GM21576 (cell line): Measurements from ENCODE around the gene ST3GAL5.
"Not testable (repeated sequence)": the region's sequence is repeated elsewhere in the genome, so short reads cannot be mapped to it uniquely, and the experiment has no call there.

ENCODE experiments used
- ATAC-seq: cut with Tn5 transposase; IDR thresholded peaks from one replicate; pipeline ENCODE4 v1.9.1; 2021; ENCODE audit warnings: mild to moderate bottlenecking, moderate library complexity; ENCODE audit not compliant: unreplicated experiment

The ST3GAL5 gene

DNA sequence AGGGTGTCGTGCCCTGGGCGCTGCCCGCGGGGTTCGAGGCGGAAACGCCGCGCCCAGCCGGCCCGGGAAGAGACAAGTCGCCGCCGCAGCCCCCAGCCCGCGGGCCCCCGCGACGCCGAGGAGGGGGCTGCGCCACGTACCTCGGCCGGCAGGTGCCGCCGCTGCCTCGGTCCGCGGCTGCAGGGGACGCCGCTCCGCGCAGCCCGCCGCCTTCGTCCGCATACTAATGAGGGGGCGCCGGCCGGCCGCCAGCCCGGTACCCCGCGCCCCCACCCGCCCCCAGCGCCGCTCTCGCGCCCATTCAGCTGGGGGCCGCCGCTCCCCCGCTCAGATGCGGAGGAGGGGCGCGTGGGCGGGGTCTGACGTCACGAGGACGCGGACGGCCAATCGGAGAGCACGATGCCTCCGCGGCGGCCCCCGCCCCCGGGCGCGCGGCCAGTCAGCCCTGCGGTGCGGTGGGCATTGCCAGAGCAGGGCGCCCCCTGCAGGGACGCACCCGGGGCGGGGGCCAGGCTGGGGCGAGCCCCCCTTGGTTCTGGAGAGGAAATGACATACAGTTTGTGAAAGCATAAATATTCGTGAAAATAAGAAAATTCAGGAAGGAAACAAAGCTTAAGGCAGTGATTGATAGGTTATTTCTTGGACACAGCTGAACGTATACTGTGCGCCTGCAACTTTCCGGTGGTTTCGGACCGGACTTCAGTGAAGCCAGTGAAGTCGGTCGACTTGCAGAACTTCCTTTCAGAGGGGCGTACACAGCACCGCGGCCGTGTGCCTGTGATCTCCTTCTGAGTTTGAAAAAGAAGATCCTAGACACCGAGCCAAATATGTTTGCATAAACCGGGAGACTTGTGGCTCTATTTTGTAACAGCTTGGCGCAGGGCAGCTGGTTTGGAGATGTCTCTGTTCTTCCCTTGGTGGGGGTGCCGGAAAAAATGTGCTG is at the start of gene ST3GAL5:
TSS of gene ST3GAL5 (minus strand) at position 307 of the 943 bp plus-strand sequence. CDS start at position 222, 85 bp downstream.
- peak; percentile 75 for ATAC-seq

DNA sequence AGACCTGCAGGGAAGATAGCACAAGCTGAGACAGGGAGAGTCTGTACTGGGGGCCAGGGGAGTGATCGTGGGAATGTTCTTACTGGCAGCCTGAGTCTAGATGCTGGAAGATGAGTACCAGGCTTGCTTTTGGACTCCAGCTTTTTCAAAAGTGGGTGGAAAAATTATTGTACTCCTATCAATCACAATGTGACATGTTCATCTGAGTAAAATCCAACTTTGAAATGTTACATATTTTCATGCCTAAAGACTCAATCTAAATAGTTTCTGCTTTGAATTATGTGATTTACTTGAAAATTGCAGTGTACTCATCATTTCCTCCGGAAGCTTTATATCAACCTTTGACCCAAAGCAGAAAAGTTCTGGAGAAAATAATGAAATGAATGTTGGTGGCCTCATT is 49.7 kb upstream of the ST3GAL5 start:
- ATAC-seq, result no peak

- no peak for ATAC-seq
Observed at GRCh38 chr2:85937069-85937439, 48.3 kb upstream of the ST3GAL5 start.

- no peak for ATAC-seq
Observed at GRCh38 chr2:85936421-85937068, 47.8 kb upstream of the ST3GAL5 start.

GRCh38 chr2:85935746-85936208 is 47.0 kb upstream of the ST3GAL5 start:
- ATAC-seq, result no peak

DNA sequence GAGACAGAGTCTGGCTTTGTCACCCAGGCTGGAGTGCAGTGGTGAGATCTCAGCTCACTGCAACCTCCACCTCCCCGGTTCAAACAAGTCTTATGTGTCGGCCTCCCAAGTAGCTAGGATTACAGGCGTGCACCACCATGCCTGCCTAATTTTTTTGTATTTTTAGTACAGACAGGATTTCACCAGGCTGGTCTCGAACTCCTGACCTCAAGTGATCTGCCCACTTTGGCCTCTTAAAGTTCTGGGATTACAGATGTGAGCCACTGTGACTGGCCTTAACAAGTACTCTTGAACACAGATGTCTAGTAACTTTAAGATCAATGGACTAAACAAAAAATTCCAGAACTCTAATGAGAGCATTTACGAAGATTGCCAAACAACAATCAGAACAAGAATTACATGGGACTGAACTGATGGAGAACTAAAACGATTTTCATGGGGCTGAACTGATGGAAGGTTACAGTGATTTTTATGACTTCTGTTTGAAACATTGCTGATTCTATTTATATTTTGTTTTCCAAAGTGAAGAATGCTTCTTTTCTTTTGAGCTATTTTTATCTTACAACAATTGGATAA is 46.5 kb upstream of the ST3GAL5 start:
- ATAC-seq, result no peak

GRCh38 chr2:85933753-85934594 is 45.2 kb upstream of the ST3GAL5 start:
- no peak for ATAC-seq

GRCh38 chr2:85931151-85931550 is 42.4 kb upstream of the ST3GAL5 start:
- ATAC-seq, result not testable (repeated sequence)

- ATAC-seq, result no peak
Observed at GRCh38 chr2:85930129-85931124, 41.6 kb upstream of the ST3GAL5 start.

DNA sequence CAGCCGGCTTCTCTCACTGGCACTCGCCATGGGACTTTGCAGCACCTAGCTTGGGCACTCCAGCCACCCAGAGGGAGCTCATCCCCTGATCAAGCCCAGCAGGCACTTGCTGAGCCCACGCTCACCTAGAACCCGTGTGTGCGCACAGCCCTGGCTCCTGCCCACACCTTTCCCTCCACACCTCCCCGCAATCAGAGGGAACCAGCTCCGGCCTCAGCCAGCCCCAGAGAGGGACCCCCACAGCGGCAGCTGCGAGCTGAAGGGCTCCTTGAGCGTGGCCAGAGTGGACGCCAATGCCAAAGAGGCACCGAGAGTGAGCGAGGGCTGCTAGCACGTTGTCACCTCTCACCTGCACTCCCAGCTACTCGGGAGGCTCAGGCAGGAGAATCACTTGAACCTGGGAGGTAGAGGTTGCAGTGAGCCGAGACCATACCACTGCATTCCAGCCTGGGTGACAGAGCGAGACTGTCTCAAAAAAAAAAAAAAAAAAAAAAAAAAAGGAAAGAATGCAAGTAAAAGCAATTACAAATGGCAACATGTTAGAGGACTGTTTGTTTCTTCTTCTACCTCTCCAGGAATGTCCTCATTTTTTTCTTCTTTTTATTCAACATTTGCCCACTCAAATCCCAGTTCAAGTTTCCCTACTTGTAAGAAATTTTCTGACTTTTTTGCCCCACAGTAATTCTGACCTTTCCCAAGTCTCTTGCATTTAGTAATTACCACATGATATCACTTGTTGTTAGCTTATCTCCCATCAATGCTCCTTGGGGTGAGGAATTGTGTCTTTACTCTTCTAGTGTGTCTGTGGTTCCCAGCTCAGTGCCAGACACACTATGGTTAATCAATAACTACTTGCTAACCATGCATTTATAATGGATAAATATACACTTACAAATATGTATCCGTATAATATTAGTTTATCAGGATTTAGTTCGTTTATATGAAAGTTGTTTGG is 40.6 kb upstream of the ST3GAL5 start:
- ATAC-seq, result no peak

- no peak for ATAC-seq
Observed at GRCh38 chr2:85926931-85927661, 38.3 kb upstream of the ST3GAL5 start.

DNA sequence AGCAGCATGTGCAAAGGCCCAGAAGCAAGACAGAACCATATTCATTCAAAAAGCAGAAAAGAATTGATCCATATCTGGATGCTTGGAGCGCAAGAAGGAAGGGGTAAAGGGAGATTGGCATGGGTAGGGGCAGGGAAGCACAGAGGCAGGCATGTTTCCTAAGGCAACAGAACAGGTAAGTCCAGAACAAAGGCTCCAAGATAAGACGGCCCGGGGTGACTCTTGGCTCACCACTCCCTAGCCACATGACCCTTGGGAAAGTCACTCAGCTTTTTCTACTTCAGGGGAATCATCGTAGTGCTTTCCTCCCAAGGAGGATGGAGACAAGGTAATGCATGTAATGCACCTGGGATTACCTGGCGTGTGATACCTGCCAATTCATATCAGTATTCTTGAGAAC is 37.7 kb upstream of the ST3GAL5 start:
- ATAC-seq, result no peak

DNA sequence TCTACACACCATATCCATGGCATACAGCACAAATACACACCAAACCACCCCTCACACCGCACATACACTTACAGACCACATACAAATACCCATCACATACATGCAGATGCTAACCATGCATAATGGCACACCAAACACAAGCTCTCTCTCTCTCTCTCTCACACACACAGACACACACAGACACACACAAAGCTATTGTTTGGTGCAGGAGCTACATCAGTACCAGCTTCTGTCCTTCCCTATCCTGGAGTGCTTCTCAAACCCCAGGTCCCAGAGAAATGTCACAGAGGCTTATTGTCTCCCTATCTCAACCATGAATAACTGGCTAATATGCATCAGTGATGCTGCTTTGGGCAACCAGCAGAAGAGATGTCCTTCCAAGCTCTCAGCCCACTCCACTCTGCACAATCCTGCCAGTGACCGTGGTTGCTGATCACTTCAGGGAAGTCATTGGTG is 36.5 kb upstream of the ST3GAL5 start:
- no peak for ATAC-seq

DNA sequence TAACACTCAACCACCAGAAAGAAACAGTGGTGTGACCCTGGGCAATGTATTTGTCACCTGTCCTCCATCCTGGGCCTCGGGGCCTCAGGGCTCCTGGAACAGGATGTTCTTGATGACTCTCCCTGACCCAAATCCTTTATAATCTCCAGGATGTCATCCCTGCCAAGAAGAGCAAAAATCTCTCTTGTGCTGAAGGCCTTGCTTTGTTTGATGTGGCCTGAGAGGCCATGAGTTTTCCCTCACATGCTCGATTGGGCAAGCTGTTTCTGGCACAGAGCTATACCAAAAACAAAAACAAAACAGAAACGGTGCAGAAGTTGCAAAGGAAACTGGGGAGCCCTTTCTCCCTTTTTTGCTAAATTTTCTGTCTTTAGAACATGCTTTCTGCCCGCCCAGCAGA is 35.7 kb upstream of the ST3GAL5 start:
- ATAC-seq, result no peak

DNA sequence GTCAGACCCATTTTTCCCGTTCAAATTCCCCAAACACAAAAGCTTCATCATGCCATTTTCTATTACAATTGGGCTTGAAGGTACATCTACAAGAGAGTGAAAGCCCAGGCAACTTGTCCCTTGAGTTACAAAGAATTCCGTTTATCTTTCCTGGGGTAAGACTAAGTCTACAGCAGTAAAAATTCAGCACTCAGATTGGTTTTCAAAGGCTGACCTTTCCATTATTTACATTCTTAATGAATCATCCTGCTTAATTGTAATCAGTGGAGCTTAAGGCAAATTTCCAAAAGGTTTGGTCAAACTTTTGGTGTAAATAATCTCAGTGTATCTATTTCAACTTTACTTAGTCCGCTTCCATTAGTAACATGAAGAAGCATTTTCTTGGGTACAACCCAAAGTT is 33.4 kb upstream of the ST3GAL5 start:
- no peak for ATAC-seq

- ATAC-seq, result no peak
Observed at GRCh38 chr2:85921659-85922058, 32.9 kb upstream of the ST3GAL5 start.

DNA sequence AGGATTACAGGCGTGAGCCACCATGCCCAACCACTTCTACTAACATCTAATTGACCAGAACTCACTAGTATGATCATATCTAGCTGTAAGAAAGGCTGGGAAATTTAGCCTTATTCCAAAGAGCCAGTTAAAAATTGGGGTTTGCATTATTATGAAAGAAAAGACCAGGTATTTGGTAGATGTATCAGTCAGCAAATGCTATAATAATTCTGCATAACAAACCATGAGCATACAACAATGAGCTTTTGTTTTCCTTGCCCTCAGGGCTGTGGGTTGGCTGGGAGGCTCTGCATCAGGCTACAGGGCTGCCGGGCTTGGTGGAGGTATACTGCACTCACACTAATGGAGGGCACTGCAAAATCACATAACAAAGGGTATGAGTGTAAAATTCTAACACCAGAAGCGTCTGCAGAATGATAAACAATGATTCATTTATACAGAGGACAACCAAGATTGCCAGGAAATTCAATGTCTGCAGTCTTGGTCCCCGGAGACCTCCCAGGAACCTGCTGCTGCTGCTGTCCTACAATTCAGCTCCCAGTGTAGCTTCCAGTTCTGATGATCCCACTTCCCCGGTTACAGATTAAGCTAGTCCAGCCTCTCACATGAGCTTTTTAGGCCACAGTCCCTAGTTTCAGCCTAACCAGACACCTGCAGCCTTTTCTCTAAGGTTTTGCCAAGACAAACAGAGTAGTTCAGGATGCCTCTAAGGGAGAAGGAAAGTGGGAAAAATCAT is 32.2 kb upstream of the ST3GAL5 start:
- ATAC-seq, result no peak
